Measurements from ENCODE around the gene UGT1A3.

- TF ChIP-seq GABPA (IDR thresholded peaks at IDR 0.05 in 1 of 2, conservative IDR thresholded peaks at IDR 0.05 in 1 of 2) = no peak
- no peak for TF ChIP-seq YY1 (IDR thresholded peaks at IDR 0.05)
- TF ChIP-seq ZBTB33 (IDR thresholded peaks at IDR 0.05) = no peak
- TF ChIP-seq, protein P1, sequence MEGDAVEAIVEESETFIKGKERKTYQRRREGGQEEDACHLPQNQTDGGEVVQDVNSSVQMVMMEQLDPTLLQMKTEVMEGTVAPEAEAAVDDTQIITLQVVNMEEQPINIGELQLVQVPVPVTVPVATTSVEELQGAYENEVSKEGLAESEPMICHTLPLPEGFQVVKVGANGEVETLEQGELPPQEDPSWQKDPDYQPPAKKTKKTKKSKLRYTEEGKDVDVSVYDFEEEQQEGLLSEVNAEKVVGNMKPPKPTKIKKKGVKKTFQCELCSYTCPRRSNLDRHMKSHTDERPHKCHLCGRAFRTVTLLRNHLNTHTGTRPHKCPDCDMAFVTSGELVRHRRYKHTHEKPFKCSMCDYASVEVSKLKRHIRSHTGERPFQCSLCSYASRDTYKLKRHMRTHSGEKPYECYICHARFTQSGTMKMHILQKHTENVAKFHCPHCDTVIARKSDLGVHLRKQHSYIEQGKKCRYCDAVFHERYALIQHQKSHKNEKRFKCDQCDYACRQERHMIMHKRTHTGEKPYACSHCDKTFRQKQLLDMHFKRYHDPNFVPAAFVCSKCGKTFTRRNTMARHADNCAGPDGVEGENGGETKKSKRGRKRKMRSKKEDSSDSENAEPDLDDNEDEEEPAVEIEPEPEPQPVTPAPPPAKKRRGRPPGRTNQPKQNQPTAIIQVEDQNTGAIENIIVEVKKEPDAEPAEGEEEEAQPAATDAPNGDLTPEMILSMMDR (IDR thresholded peaks at IDR 0.05; ENCODE audit: low read depth, low read length, missing input control) = no peak
- TF ChIP-seq MAX (IDR thresholded peaks at IDR 0.05) = no peak
- TF ChIP-seq EGR1 (IDR thresholded peaks at IDR 0.05; ENCODE audit: low read depth in 2 of 2) = no peak
- no peak for TF ChIP-seq RXRA (IDR thresholded peaks at IDR 0.05)
- no peak for TF ChIP-seq HNF4A (conservative IDR thresholded peaks at IDR 0.05)
- TF ChIP-seq, protein P2, sequence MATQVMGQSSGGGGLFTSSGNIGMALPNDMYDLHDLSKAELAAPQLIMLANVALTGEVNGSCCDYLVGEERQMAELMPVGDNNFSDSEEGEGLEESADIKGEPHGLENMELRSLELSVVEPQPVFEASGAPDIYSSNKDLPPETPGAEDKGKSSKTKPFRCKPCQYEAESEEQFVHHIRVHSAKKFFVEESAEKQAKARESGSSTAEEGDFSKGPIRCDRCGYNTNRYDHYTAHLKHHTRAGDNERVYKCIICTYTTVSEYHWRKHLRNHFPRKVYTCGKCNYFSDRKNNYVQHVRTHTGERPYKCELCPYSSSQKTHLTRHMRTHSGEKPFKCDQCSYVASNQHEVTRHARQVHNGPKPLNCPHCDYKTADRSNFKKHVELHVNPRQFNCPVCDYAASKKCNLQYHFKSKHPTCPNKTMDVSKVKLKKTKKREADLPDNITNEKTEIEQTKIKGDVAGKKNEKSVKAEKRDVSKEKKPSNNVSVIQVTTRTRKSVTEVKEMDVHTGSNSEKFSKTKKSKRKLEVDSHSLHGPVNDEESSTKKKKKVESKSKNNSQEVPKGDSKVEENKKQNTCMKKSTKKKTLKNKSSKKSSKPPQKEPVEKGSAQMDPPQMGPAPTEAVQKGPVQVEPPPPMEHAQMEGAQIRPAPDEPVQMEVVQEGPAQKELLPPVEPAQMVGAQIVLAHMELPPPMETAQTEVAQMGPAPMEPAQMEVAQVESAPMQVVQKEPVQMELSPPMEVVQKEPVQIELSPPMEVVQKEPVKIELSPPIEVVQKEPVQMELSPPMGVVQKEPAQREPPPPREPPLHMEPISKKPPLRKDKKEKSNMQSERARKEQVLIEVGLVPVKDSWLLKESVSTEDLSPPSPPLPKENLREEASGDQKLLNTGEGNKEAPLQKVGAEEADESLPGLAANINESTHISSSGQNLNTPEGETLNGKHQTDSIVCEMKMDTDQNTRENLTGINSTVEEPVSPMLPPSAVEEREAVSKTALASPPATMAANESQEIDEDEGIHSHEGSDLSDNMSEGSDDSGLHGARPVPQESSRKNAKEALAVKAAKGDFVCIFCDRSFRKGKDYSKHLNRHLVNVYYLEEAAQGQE (IDR thresholded peaks at IDR 0.05) = no peak
- no peak for TF ChIP-seq SP1 (IDR thresholded peaks at IDR 0.05)
- no peak for TF ChIP-seq FOXA1 (IDR thresholded peaks at IDR 0.05)
- TF ChIP-seq RAD21 (IDR thresholded peaks at IDR 0.05) = no peak
- no peak for TF ChIP-seq TAF1 (conservative IDR thresholded peaks at IDR 0.05)
Measured at GRCh38 chr2:233773854-233774253, 45.0 kb downstream of the UGT1A3 start.

Measured in liver (tissue), 3 donors.